GM18861 (cell line): ENCODE data around the gene TSC1.
"Not testable (repeated sequence)": the region's sequence is repeated elsewhere in the genome, so short reads cannot be mapped to it uniquely, and the experiment has no call there.

ENCODE experiments used
- ATAC-seq: cut with Tn5 transposase; IDR thresholded peaks from one replicate; pipeline ENCODE4 v1.9.1; 2021; ENCODE audit not compliant: unreplicated experiment

The TSC1 gene

GRCh38 chr9:132944294-132945185 is at the start of gene TSC1:
TSC1 (minus strand) TSS chr9:132944616; CDS start chr9:132928872, 15,744 bp downstream.
- peak; percentile 37 for ATAC-seq

DNA sequence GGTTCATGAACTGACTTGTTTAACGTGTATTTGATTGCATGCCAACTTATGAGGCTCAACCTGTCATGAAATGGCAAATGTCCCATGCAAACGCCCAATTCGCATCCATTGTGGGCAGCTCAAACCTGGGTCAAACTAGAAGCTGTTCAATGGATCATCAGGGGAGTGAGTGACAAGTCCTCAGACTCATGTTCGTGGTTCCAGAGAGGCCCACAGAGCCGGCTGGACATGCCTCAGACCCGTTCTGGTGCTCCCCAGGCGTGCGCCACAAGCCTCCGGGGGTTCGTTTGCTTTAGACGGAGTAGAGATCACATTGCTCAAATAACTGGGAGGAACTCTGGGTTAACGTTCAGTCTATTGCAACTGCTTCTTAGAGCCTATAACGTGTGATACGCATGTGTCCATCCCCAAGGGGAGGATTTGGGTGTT is 49.1 kb upstream of the TSC1 start:
- no peak for ATAC-seq

GRCh38 chr9:132991351-132992300 is 47.2 kb upstream of the TSC1 start:
- no peak for ATAC-seq

DNA sequence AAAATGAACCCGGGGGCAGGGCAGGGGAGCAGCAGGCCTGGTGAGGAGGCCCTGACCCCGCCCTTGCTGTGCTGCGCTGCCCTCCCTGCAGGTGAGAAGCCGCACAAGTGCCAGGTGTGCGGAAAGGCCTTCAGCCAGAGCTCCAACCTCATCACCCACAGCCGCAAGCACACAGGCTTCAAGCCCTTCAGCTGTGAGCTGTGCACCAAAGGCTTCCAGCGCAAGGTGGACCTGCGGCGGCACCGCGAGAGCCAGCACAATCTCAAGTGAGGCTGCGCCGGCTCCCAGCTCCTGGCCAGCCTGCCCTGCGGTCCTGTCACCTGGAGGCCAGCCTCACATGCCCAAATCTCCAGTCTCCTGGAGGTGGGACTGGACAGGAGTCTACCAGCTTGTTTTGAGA is 46.4 kb upstream of the TSC1 start:
- ATAC-seq, result no peak

DNA sequence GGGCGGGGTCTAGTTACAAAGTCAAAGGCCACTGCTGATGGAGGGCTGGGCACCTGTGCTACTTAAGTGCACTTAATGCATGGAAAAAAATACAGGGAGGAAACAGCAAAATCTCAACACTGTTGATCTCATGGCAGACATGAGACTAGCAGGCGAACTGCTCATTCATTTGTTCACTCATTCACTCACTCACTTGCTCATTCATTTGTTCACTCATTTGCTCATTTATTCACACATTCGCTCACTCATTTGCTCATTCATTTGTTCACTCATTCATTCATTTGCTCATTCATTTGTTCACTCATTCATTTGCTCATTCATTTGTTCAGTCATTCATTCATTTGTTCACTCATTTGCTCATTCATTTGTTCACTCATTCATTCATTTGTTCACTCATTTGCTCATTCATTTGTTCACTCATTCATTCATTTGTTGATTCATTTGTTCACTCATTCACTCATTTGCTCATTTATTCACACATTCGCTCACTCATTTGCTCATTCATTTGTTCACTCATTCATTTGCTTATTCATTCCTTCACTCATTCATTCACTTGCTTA is 45.7 kb upstream of the TSC1 start:
- ATAC-seq, result not testable (repeated sequence)

DNA sequence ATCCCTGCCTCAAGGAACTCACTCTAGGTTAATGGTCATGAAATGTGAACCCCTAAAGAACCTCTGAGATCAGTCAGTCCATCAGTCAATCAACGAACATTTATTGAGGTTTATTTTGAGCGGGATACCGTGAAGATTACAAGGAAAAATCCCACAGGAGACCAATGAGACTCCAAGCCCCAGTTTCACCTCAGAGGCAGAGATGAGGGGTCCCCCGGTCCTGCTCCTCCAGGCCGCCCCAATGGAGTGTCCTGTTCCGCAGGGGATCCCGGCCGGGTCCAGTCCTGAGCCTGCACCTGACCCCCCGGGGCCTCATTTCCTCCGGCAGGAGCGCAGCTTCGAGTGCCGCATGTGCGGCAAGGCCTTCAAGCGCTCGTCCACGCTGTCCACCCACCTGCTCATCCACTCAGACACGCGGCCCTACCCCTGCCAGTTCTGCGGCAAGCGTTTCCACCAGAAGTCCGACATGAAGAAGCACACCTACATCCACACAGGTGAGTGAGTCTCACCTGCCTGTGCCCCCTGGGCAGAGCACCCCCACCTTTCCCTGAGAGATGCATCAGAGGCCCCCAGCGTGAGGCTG is 45.1 kb upstream of the TSC1 start:
- ATAC-seq, result no peak

- no peak for ATAC-seq
Observed at GRCh38 chr9:132989014-132989310, 44.5 kb upstream of the TSC1 start.

DNA sequence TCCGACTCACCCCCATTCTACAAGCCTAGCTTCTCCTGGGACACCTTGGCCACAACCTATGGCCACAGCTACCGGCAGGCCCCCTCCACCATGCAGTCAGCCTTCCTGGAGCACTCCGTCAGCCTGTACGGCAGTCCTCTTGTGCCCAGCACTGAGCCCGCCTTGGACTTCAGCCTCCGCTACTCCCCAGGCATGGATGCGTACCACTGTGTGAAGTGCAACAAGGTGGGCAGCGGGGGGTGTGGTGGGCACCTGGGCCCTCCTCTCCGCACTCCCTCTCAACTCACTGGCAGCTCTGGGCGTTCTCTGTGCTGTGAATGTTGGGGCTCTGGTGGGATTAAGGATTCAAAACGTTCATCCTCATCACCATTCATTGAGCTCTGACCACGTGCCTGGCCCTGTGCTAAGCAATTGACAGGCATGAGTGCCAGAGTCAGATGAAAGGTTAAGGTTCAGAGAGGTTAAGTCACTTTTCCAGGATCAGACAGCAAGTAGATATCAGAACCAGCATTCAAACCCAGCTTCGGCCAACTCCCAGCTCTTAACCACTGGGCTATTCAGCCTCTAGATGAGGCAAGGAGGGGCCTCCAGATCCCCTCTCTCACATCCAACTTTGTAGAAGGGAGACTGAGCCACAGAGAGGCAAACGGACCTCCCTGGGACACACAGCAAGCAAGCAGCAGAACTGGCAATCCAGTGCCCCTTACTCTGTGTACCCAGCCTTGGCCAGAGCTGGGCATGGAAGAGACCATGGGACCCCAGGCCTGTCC is 44.0 kb upstream of the TSC1 start:
- no peak for ATAC-seq

DNA sequence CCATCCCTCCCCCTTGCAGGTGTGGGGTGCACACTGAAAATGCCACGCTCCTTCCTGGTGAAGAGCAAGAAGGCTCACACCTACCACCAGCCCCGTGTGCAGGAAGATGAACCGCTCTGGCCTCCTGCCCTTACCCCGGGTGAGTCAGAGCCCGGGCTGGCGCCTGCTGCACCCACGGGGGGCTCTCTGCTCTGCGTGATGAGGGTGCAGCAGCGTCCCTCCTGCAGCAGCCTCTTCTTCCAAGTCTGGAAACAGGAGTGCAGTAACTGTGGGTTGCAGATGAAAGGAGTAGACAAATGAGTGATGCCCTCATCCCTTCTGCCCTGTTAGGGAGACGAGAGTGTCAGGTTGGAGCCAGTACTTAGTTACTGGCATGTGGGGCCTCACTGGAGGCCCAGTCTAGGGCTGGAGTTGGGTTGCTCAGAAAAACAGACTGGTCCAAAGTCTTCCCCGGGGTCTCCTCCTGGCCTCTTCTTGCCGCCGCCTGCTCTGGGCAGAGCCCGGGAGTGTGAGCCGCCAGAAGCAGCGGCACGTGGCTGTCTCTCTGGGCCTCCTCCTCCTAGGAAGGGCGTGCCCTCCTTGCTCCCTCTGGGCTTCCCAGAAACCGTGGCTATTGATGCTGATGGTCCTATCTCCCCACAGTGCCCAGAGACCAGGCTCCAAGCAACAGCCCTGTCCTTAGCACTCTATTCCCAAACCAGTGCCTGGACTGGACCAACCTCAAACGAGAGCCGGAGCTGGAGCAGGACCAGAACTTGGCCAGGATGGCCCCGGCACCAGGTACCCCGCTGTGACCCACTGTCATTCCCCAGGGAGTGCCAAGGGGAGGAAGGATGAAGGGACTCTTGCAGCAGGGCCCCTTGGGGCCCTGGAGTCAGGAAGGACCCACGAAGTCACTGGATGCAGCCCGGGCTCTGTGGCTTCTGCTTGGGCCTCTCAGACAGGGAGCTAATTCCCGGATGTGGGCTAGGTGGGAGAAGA is 42.5 kb upstream of the TSC1 start:
- no peak for ATAC-seq

GRCh38 chr9:132986114-132986513 is 41.7 kb upstream of the TSC1 start:
- no peak for ATAC-seq

DNA sequence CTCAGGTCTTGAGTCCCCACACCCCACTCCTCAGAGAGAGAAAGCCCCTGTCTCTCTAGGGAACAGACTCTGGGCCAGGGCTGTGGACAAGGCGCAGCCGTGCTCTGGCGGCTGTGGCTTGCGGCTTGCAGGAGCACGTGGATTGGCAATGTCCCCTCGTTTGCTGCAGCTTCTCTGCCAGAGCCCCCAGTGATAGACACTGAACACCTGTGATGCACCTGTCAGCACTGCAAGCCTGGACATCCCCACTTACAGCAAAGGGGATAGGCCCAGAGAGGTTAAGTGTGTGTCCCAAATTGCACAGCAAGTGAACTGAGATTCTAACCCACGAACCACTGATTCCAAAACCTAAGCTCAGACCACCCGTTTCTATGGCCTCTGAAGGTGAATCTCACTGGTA is 41.1 kb upstream of the TSC1 start:
- no peak for ATAC-seq

DNA sequence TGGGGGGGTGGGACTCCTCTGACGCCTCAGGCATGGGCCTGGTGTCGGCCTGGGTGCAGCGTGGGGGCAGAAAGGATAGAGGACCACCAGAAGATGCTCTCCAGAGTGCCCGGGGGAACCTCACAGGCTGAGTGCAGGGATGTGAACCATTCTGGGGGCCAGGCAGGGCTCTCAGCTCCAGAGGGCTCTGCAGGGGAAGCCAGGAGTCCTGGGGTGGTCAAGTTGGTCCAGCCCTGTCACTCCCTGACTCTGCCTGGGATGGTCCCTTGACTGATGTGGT is 40.6 kb upstream of the TSC1 start:
- ATAC-seq, result no peak

DNA sequence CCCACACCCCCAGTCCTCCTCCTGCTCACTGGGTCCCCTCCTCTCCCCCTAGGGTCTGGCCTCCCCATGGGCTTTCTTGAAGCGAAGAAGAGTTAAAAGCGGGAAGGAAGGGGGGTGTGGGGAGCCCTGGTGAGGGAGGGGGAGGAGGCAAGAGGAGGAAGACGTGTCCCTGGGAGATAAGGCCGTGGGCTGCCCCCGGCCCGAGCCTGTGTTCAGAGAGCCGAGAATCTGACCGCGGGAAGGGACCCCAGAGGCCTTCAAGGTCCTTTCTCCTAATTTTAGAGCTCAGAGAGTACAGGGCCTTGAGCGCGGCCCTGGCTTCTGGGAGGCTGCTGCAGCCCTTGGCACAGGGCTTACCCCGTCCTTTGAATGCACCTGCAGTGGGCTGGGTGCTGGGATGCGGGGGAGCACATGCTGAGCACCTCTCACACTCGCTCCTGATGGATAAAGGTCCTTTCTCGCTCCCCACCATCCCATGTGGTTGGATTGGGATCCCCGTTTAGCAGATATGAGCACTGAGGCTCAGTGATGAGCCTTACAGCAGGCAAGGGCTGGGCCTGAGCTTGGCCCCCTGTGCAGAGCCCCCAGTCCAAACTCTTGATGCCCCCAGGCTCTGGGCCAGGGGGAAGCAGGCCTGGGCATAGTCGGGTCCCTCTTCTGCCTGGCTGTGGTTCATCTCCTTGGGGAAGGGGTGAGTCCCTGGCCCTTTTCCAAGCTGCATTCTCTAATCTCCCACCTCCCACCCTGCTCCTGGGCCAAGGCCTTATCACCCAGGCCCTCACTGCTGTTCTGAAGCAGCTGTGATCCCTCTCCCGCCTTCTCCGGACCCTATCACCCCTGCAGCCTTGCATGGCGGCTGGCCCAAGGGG is 40.0 kb upstream of the TSC1 start:
- no peak for ATAC-seq

- no peak for ATAC-seq
Observed at GRCh38 chr9:132983491-132984201, 39.2 kb upstream of the TSC1 start.

DNA sequence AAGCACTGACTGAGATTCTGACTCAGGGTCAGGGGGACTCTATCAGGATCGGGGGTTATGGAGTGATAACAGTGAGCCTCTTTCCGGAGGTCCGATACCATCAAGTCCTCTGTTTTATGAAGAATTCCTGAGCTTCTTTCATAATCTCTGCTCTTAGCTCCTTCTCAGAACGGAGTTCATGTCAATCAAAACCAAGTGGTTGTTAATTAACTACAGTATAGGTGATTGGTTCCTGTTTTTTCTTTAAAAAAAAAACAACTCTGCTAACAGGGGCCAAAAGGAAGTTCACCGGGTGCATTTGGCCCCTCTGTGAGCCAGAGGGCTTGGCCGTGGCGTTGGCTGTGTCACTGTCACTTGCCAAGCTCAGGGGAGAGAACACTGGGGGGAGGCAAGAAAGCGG is 38.0 kb upstream of the TSC1 start:
- peak; percentile 53 for ATAC-seq

GRCh38 chr9:132980157-132980556 is 35.7 kb upstream of the TSC1 start:
- ATAC-seq, result no peak

DNA sequence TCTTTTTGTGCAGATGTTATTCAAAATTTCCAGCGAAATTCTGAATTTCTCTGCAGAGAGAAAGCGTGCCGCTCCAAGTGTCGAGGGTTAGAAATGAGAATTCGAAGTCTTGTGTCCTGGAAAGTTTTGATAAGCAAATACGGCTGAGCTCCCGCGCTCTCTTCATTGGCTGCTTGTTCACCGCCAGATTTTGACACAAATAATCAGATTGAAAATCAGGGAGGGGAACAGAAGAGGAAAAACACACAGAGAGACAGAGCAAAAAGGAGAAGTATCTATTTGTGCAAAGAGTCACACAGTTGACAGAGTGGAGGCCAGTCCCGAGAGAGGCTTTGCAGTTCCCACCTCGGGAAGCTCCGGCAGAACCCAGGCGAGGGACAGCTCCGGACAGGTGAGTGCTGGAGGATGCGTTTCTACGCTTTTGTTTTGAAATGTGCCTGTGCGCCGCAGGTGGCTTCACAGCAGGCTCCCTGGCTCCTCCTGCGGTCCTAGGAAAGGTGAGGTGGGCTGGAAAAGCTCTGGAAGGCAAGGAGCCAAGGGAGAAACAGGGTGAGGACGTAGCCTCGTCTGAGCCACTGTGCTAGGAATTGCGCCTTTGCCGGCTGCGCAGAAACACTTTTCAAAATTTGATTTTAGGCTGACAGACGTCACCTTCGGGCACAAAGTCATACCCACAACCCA is 34.2 kb upstream of the TSC1 start, which contains the start of gene GFI1B:
GFI1B (plus strand) TSS at position 244 of the 681 bp plus-strand sequence. CDS start 7,985 bp downstream, outside the sequence.
- ATAC-seq, result no peak
